H9 (cell line): ENCODE data around the gene SLC30A1. TPM values are rescaled to one million over a fixed set of nuclear protein-coding genes. Genes with fewer than 3 reads are reported as not detected.

ENCODE experiments used
- DNase-seq: peaks from one replicate; pipeline ENCODE4 v3.0.0-alpha.2; 2017
- H2AFZ ChIP-seq: one replicate; pipeline ENCODE4 v1.6.1; 2013; ENCODE audit warnings: mild to moderate bottlenecking, low read length, control low read depth, moderate library complexity
- H2AK5ac ChIP-seq: 2 replicates; pipeline ENCODE4 v1.6.1; 2013; ENCODE audit warnings: low read length, control low read depth, mixed read lengths; ENCODE audit not compliant: insufficient read length
- H2BK120ac ChIP-seq: one replicate; pipeline ENCODE4 v1.6.1; 2013; ENCODE audit warnings: low read depth, mild to moderate bottlenecking, low read length, control low read depth, inconsistent platforms; ENCODE audit not compliant: poor library complexity, severe bottlenecking
- H2BK12ac ChIP-seq: 2 replicates; pipeline ENCODE4 v1.6.1; 2013; ENCODE audit warnings: low read length, control low read depth, mixed read lengths, low read depth; ENCODE audit not compliant: insufficient read length
- H2BK15ac ChIP-seq: 2 replicates; pipeline ENCODE4 v1.6.1; 2013; ENCODE audit warnings: low read depth, low read length, control low read depth
- H2BK20ac ChIP-seq: one replicate; pipeline ENCODE4 v1.6.1; 2013; ENCODE audit warnings: low read depth, mild to moderate bottlenecking, low read length, control low read depth, inconsistent platforms; ENCODE audit not compliant: poor library complexity, severe bottlenecking
- H2BK5ac ChIP-seq: 2 replicates; pipeline ENCODE4 v1.6.1; 2013; ENCODE audit warnings: low read length, control low read depth, mixed read lengths; ENCODE audit not compliant: insufficient read length
- H3K14ac ChIP-seq: 2 replicates; pipeline ENCODE4 v1.6.1; 2013; ENCODE audit warnings: low read length, control low read depth; ENCODE audit not compliant: insufficient read depth
- H3K18ac ChIP-seq: 2 replicates; pipeline ENCODE4 v1.6.1; 2013; ENCODE audit warnings: low read depth, mild to moderate bottlenecking, mixed read lengths, low read length, control low read depth; ENCODE audit not compliant: insufficient read length
- H3K23ac ChIP-seq: 2 replicates; pipeline ENCODE4 v1.6.1; 2013; ENCODE audit warnings: low read length, control low read depth, mixed read lengths, low read depth; ENCODE audit not compliant: insufficient read length
- H3K23me2 ChIP-seq: 2 replicates; pipeline ENCODE4 v1.6.1; 2013; ENCODE audit warnings: low read depth, mild to moderate bottlenecking, mixed read lengths, low read length, control low read depth; ENCODE audit not compliant: insufficient read length, poor library complexity, severe bottlenecking
- H3K27ac ChIP-seq: 2 replicates; pipeline ENCODE4 v1.5.1; 2013; ENCODE audit warnings: low read length, control low read depth, mixed read lengths, low read depth; ENCODE audit not compliant: insufficient read length
- H3K27me3 ChIP-seq: 2 replicates; pipeline ENCODE4 v1.6.1; 2013; ENCODE audit warnings: low read length, control low read depth, inconsistent platforms; ENCODE audit not compliant: insufficient read depth
- H3K4ac ChIP-seq: 2 replicates; pipeline ENCODE4 v1.6.1; 2013; ENCODE audit warnings: low read depth, mild to moderate bottlenecking, control low read depth, inconsistent platforms, low read length, moderate library complexity
- H3K4me1 ChIP-seq: 2 replicates; pipeline ENCODE4 v1.6.1; 2013; ENCODE audit warnings: low read length, control low read depth, inconsistent platforms; ENCODE audit not compliant: insufficient read depth
- H3K4me2 ChIP-seq: 2 replicates; pipeline ENCODE4 v1.6.1; 2013; ENCODE audit warnings: low read length, control low read depth, mixed read lengths; ENCODE audit not compliant: insufficient read length, insufficient read depth
- H3K56ac ChIP-seq: 2 replicates; pipeline ENCODE4 v1.6.1; 2013; ENCODE audit warnings: low read depth, mild to moderate bottlenecking, mixed read lengths, low read length, control low read depth; ENCODE audit not compliant: insufficient read length
- H3K79me1 ChIP-seq: 2 replicates; pipeline ENCODE4 v1.6.1; 2013; ENCODE audit warnings: low read depth, mild to moderate bottlenecking, moderate library complexity, low read length, control low read depth, inconsistent platforms; ENCODE audit not compliant: insufficient read depth, poor library complexity, severe bottlenecking
- H3K79me2 ChIP-seq: 2 replicates; pipeline ENCODE4 v1.6.1; 2013; ENCODE audit warnings: low read length, control low read depth, inconsistent platforms; ENCODE audit not compliant: insufficient read depth
- H3K9ac ChIP-seq: 2 replicates; pipeline ENCODE4 v1.6.1; 2013; ENCODE audit warnings: low read length, control low read depth, mixed read lengths; ENCODE audit not compliant: insufficient read length; ENCODE audit errors: extremely low read depth
- H3K9me3 ChIP-seq: one replicate; pipeline ENCODE4 v1.6.1; 2013; ENCODE audit warnings: low read depth, low read length, inconsistent platforms; ENCODE audit not compliant: control insufficient read depth
- H3T11ph ChIP-seq: one replicate; pipeline ENCODE4 v1.6.1; 2013; ENCODE audit warnings: mild to moderate bottlenecking, low read length, control low read depth, inconsistent platforms
- H4K20me1 ChIP-seq: one replicate; pipeline ENCODE4 v1.6.1; 2013; ENCODE audit not compliant: control insufficient read depth, insufficient read length, insufficient read depth
- H4K5ac ChIP-seq: 2 replicates; pipeline ENCODE4 v1.6.1; 2013; ENCODE audit warnings: low read depth, mild to moderate bottlenecking, mixed read lengths, low read length, control low read depth; ENCODE audit not compliant: insufficient read length
- H4K8ac ChIP-seq: replicated peaks from 2 replicates; pipeline ENCODE4 v1.6.1; 2013; ENCODE audit warnings: low read length, control low read depth, mixed read lengths, low read depth; ENCODE audit not compliant: insufficient read length
- H4K91ac ChIP-seq: 2 replicates; pipeline ENCODE4 v1.6.1; 2013; ENCODE audit warnings: low read depth, mild to moderate bottlenecking, moderate library complexity, mixed read lengths, low read length, control low read depth; ENCODE audit not compliant: insufficient read length
- H3K27ac Mint-ChIP-seq, 3 experiments: 2 replicates in 2 of 3; 3 replicates in 1 of 3; pipeline ENCODE4 v1.8.0; 2020 to 2021; ENCODE audit warnings: mixed read lengths in 3 of 3, mild to moderate bottlenecking in 1 of 3, moderate library complexity in 1 of 3
- H3K27me3 Mint-ChIP-seq: 2 replicates; pipeline ENCODE4 v1.8.0; 2021; ENCODE audit warnings: low read depth, mild to moderate bottlenecking, moderate library complexity, mixed read lengths
- H3K36me3 Mint-ChIP-seq, 3 experiments: 2 replicates in 2 of 3; 3 replicates in 1 of 3; pipeline ENCODE4 v1.8.0; 2020 to 2021; ENCODE audit warnings: low read depth in 3 of 3, mixed read lengths in 3 of 3; ENCODE audit not compliant: insufficient read depth in 1 of 3
- H3K4me1 Mint-ChIP-seq, 2 experiments: 2 replicates each; pipeline ENCODE4 v1.8.0; 2020; ENCODE audit warnings: mixed read lengths in 2 of 2
- H3K4me3 Mint-ChIP-seq, 2 experiments: 2 replicates in 1 of 2; 3 replicates in 1 of 2; pipeline ENCODE4 v1.8.0; 2020 to 2021; ENCODE audit warnings: mild to moderate bottlenecking in 2 of 2, mixed read lengths in 2 of 2, moderate library complexity in 1 of 2
- H3K9me3 Mint-ChIP-seq, 2 experiments: 2 replicates in 1 of 2; 3 replicates in 1 of 2; pipeline ENCODE4 v1.8.0; 2020; ENCODE audit warnings: mild to moderate bottlenecking in 2 of 2, mixed read lengths in 2 of 2, moderate library complexity in 1 of 2
- WGBS: extraction: QIAGEN DNeasy Blood & Tissue Kit; methylation state at CpG from one replicate; pipeline ENCODE4 v1.1.7; 2013; ENCODE audit warnings: missing lambda C conversion rate, low lambda C conversion rate, mixed read lengths; ENCODE audit not compliant: insufficient read length; ENCODE audit errors: extremely low coverage; 5-methylcytosine and 5-hydroxymethylcytosine counted together
- total RNA-seq: library from RNA; stranded (reverse); gene quantifications from 2 replicates; pipeline ENCODE4 v1.2.1, GENCODE V29; 2021
- TF ChIP-seq, protein P1 (sequence below): fragments of 200-600 bp; sonication (generic); conservative IDR thresholded peaks from 3 replicates; pipeline ENCODE4 v1.8.0; 2021; ENCODE audit warnings: antibody characterized with exemption, mild to moderate bottlenecking

Gene SLC30A1
- total RNA-seq, 1 experiment from 2014 or later = 17.1 TPM

GRCh38 chr1:211625040-211625439 is 46.1 kb upstream of the SLC30A1 start:
- no CpG with 5 or more reads among the region's 2 CpGs for WGBS
- H2BK12ac ChIP-seq = no peak overlapping the region
- no peaks in the 10 kb centered on the region for H3K23me2 ChIP-seq
- no peak overlapping the region for H3K4me2 ChIP-seq
- H3K4ac ChIP-seq = no peak overlapping the region
- no peaks in the 10 kb centered on the region for H3K79me2 ChIP-seq
- H3K27me3 ChIP-seq = no peaks in the 10 kb centered on the region
- H4K5ac ChIP-seq = no peak overlapping the region
- Mint-ChIP-seq H3K27ac (no peak overlapping the region), H3K4me3 (no peak overlapping the region), H3K27me3 (no peaks in the 10 kb centered on the region; the same call in 1 of the 2 replicates), H3K4me1 (peaks cover 12 to 14% of the 10 kb centered on the region in 2 experiments), H3K36me3 (no peaks in the 10 kb centered on the region), H3K9me3 (no peaks in the 10 kb centered on the region)
- no peak overlapping the region for H2BK20ac ChIP-seq
- no peak overlapping the region for H4K91ac ChIP-seq
- no peak overlapping the region for H2BK15ac ChIP-seq
- no peaks in the 10 kb centered on the region for H4K20me1 ChIP-seq
- no peaks in the 10 kb centered on the region for H3K9me3 ChIP-seq
- no peaks in the 10 kb centered on the region for H3K4me1 ChIP-seq
- H2AFZ ChIP-seq = no peak overlapping the region
- H3K79me1 ChIP-seq = no peaks in the 10 kb centered on the region
- no peak overlapping the region for H3K56ac ChIP-seq
- no peak for DNase-seq
- H3K23ac ChIP-seq = no peak overlapping the region
- H3K9ac ChIP-seq = no peak overlapping the region
- no peak overlapping the region for H2BK5ac ChIP-seq
- no peak overlapping the region for H3T11ph ChIP-seq
- no peak overlapping the region for H3K14ac ChIP-seq
- TF ChIP-seq, protein P1, sequence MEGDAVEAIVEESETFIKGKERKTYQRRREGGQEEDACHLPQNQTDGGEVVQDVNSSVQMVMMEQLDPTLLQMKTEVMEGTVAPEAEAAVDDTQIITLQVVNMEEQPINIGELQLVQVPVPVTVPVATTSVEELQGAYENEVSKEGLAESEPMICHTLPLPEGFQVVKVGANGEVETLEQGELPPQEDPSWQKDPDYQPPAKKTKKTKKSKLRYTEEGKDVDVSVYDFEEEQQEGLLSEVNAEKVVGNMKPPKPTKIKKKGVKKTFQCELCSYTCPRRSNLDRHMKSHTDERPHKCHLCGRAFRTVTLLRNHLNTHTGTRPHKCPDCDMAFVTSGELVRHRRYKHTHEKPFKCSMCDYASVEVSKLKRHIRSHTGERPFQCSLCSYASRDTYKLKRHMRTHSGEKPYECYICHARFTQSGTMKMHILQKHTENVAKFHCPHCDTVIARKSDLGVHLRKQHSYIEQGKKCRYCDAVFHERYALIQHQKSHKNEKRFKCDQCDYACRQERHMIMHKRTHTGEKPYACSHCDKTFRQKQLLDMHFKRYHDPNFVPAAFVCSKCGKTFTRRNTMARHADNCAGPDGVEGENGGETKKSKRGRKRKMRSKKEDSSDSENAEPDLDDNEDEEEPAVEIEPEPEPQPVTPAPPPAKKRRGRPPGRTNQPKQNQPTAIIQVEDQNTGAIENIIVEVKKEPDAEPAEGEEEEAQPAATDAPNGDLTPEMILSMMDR = peak; percentile 29; the same call in 1 of the 3 replicates
- H3K18ac ChIP-seq = no peak overlapping the region
- no peak overlapping the region for H3K27ac ChIP-seq
- no peak overlapping the region for H2BK120ac ChIP-seq
- no peak overlapping the region for H2AK5ac ChIP-seq
- H4K8ac ChIP-seq = no peak overlapping the region
